ENCODE measurements around the gene FN3K.

DNA sequence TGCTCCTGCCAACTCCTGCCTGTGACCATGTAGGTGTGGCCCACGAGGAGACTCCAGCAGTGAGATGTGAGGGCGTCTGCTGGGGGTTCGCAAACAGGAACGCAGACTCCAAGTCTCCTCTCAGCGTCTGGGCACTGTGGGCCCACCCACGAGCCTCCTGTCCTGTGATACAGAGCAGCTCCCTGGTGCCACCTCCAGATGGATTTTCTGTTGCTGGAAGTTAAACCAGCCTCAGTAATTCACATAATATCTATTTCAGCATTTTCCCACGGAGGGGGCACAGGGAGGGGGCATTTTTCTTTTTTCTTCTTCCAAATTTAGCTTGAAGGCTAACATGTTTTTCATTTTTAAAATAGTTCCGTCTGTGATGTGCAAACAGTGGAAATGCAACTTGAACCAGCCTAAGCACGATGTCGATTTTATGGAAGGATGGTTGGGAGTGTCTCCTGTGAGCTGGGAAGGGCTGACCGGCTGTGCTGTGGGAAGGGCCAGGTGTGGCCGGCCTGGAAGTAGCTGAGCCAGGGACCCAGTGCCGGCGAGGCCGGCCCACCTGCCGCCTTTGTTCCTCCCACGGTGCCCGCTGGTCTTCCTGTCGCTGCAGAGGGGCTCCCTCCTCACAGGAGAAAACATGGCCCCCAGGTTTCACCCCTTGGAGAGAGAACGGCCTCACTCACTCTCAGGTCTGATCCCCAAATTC, 33.0 kb upstream of the FN3K start:
- TF ChIP-seq, protein P1, sequence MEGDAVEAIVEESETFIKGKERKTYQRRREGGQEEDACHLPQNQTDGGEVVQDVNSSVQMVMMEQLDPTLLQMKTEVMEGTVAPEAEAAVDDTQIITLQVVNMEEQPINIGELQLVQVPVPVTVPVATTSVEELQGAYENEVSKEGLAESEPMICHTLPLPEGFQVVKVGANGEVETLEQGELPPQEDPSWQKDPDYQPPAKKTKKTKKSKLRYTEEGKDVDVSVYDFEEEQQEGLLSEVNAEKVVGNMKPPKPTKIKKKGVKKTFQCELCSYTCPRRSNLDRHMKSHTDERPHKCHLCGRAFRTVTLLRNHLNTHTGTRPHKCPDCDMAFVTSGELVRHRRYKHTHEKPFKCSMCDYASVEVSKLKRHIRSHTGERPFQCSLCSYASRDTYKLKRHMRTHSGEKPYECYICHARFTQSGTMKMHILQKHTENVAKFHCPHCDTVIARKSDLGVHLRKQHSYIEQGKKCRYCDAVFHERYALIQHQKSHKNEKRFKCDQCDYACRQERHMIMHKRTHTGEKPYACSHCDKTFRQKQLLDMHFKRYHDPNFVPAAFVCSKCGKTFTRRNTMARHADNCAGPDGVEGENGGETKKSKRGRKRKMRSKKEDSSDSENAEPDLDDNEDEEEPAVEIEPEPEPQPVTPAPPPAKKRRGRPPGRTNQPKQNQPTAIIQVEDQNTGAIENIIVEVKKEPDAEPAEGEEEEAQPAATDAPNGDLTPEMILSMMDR (conservative IDR thresholded peaks at IDR 0.05; ENCODE audit: low read length), result no peak
- no peak for TF ChIP-seq EZH2phosphoT487 (IDR thresholded peaks at IDR 0.05; ENCODE audit: borderline replicate concordance)

Measured in Loucy (cell line).